Activated CD4-positive, CD25-positive, alpha-beta regulatory T cell treated with anti-CD3 and anti-CD28 coated beads, Interleukin-2, amount 50 U/mL, for 72 hours (primary cell): Measurements from ENCODE around the gene HS6ST3.

Source experiments
- DNase-seq: peaks from one replicate; pipeline ENCODE4 v3.0.0; 2021

The HS6ST3 gene

GRCh38 chr13:96858133-96858826, 768.4 kb downstream of the HS6ST3 start:
- DNase-seq = no peak

- DNase-seq = no peak
Measured at GRCh38 chr13:96860882-96861281, 771.0 kb downstream of the HS6ST3 start.

- DNase-seq = no peak
Measured at GRCh38 chr13:96862093-96862492, 772.2 kb downstream of the HS6ST3 start.

GRCh38 chr13:96862999-96863398, 773.1 kb downstream of the HS6ST3 start:
- DNase-seq = no peak

- DNase-seq = no peak
Measured at GRCh38 chr13:96871469-96871868, 781.6 kb downstream of the HS6ST3 start.

- no peak for DNase-seq
Measured at GRCh38 chr13:96880419-96880818, 790.5 kb downstream of the HS6ST3 start.
